ENCODE results near the gene NHEJ1.
A peak's percentile ranks its signal among the peaks of the same experiment; 100 is the strongest.

Gene NHEJ1

GRCh38 chr2:219179601-219180465 lies 19.2 kb upstream of the NHEJ1 start:
- Histone ChIP-seq H3K4me1 (ENCODE audit: control insufficient read depth, insufficient read depth, low read length) (peaks cover 22% of the 10 kb centered on the region), H3K9ac (ENCODE audit: low read depth, low read length) (peak overlapping the region; percentile 88), H3K36me3 (ENCODE audit: insufficient read depth, low read length) (peaks cover 48% of the 10 kb centered on the region), H3K4me2 (ENCODE audit: low read length) (peak overlapping the region; percentile 87), H3K27me3 (ENCODE audit: control insufficient read depth, insufficient read depth, low read length) (no peaks in the 10 kb centered on the region), H3K9me3 (replicated peaks; ENCODE audit: low read length) (no peaks in the 10 kb centered on the region), H3K4me3 (ENCODE audit: low read length) (peak overlapping the region; percentile 81)

- H3K4me3 ChIP-seq (ENCODE audit: low read length) = peak overlapping the region; percentile 81
- peak overlapping the region; percentile 88 for H3K9ac ChIP-seq (ENCODE audit: low read depth, low read length)
- peaks cover 22% of the 10 kb centered on the region for H3K4me1 ChIP-seq (ENCODE audit: control insufficient read depth, insufficient read depth, low read length)
- no peaks in the 10 kb centered on the region for H3K27me3 ChIP-seq (ENCODE audit: control insufficient read depth, insufficient read depth, low read length)
- peak overlapping the region; percentile 87 for H3K4me2 ChIP-seq (ENCODE audit: low read length)
- H3K9me3 ChIP-seq (replicated peaks; ENCODE audit: low read length) = no peaks in the 10 kb centered on the region
- peaks cover 51% of the 10 kb centered on the region for H3K36me3 ChIP-seq (ENCODE audit: insufficient read depth, low read length)
Measured at GRCh38 chr2:219178377-219179175, 18.0 kb upstream of the NHEJ1 start.

- H3K9me3 ChIP-seq (replicated peaks; ENCODE audit: low read length) = no peaks in the 10 kb centered on the region
- H3K4me1 ChIP-seq (ENCODE audit: control insufficient read depth, insufficient read depth, low read length) = peaks cover 22% of the 10 kb centered on the region
- H3K9ac ChIP-seq (ENCODE audit: low read depth, low read length) = peak within 1 kb of the TSS; percentile 88
- no peaks in the 10 kb centered on the region for H3K27me3 ChIP-seq (ENCODE audit: control insufficient read depth, insufficient read depth, low read length)
- peaks cover 49% of the 10 kb centered on the region for H3K36me3 ChIP-seq (ENCODE audit: insufficient read depth, low read length)
- peak within 1 kb of the TSS; percentile 81 for H3K4me3 ChIP-seq (ENCODE audit: low read length)
- peak within 1 kb of the TSS; percentile 89 for H3K4me2 ChIP-seq (ENCODE audit: low read length)
Measured at GRCh38 chr2:219177552-219178376, 17.1 kb upstream of the NHEJ1 start, which contains the start of gene RETREG2. RETREG2 (plus strand) TSS chr2:219178275; CDS start chr2:219178353, 78 bp downstream.

GRCh38 chr2:219176818-219177551 lies 16.4 kb upstream of the NHEJ1 start, which contains the start of gene CNPPD1:
CNPPD1 (minus strand) TSS chr2:219176925; CDS start chr2:219176828, 97 bp downstream.
- H3K27me3 ChIP-seq (ENCODE audit: control insufficient read depth, insufficient read depth, low read length) = no peaks in the 10 kb centered on the region
- peak within 1 kb of the TSS; percentile 89 for H3K4me2 ChIP-seq (ENCODE audit: low read length)
- no peaks in the 10 kb centered on the region for H3K9me3 ChIP-seq (replicated peaks; ENCODE audit: low read length)
- peaks cover 22% of the 10 kb centered on the region for H3K4me1 ChIP-seq (ENCODE audit: control insufficient read depth, insufficient read depth, low read length)
- peaks cover 46% of the 10 kb centered on the region for H3K36me3 ChIP-seq (ENCODE audit: insufficient read depth, low read length)
- H3K4me3 ChIP-seq (ENCODE audit: low read length) = peak within 1 kb of the TSS; percentile 81
- H3K9ac ChIP-seq (ENCODE audit: low read depth, low read length) = peak within 1 kb of the TSS; percentile 88

- Histone ChIP-seq H3K4me1 (ENCODE audit: control insufficient read depth, insufficient read depth, low read length) (peaks cover 27% of the 10 kb centered on the region), H3K36me3 (ENCODE audit: insufficient read depth, low read length) (peaks cover 38% of the 10 kb centered on the region), H3K9me3 (replicated peaks; ENCODE audit: low read length) (no peaks in the 10 kb centered on the region), H3K4me3 (ENCODE audit: low read length) (peak overlapping the region; percentile 81), H3K9ac (ENCODE audit: low read depth, low read length) (peak overlapping the region; percentile 88), H3K27me3 (ENCODE audit: control insufficient read depth, insufficient read depth, low read length) (no peaks in the 10 kb centered on the region), H3K4me2 (ENCODE audit: low read length) (peak overlapping the region; percentile 89)
Measured at GRCh38 chr2:219175928-219176817, 15.6 kb upstream of the NHEJ1 start.

- peaks cover 31% of the 10 kb centered on the region for H3K36me3 ChIP-seq (ENCODE audit: insufficient read depth, low read length)
- H3K27me3 ChIP-seq (ENCODE audit: control insufficient read depth, insufficient read depth, low read length) = no peaks in the 10 kb centered on the region
- peak overlapping the region; percentile 89 for H3K4me2 ChIP-seq (ENCODE audit: low read length)
- H3K4me1 ChIP-seq (ENCODE audit: control insufficient read depth, insufficient read depth, low read length) = peaks cover 27% of the 10 kb centered on the region
- peak overlapping the region; percentile 88 for H3K9ac ChIP-seq (ENCODE audit: low read depth, low read length)
- peak overlapping the region; percentile 81 for H3K4me3 ChIP-seq (ENCODE audit: low read length)
- no peaks in the 10 kb centered on the region for H3K9me3 ChIP-seq (replicated peaks; ENCODE audit: low read length)
Measured at GRCh38 chr2:219175486-219175885, 14.9 kb upstream of the NHEJ1 start.

GRCh38 chr2:219174801-219175200 lies 14.2 kb upstream of the NHEJ1 start:
- Histone ChIP-seq H3K9ac (ENCODE audit: low read depth, low read length) (no peak overlapping the region), H3K4me1 (ENCODE audit: control insufficient read depth, insufficient read depth, low read length) (peaks cover 27% of the 10 kb centered on the region), H3K4me2 (ENCODE audit: low read length) (no peak overlapping the region), H3K4me3 (ENCODE audit: low read length) (no peak overlapping the region), H3K9me3 (replicated peaks; ENCODE audit: low read length) (no peaks in the 10 kb centered on the region), H3K36me3 (ENCODE audit: insufficient read depth, low read length) (peaks cover 27% of the 10 kb centered on the region), H3K27me3 (ENCODE audit: control insufficient read depth, insufficient read depth, low read length) (no peaks in the 10 kb centered on the region)

GRCh38 chr2:219174146-219174545 lies 13.5 kb upstream of the NHEJ1 start:
- H3K9me3 ChIP-seq (replicated peaks; ENCODE audit: low read length) = no peaks in the 10 kb centered on the region
- no peak overlapping the region for H3K4me2 ChIP-seq (ENCODE audit: low read length)
- peaks cover 27% of the 10 kb centered on the region for H3K36me3 ChIP-seq (ENCODE audit: insufficient read depth, low read length)
- H3K27me3 ChIP-seq (ENCODE audit: control insufficient read depth, insufficient read depth, low read length) = no peaks in the 10 kb centered on the region
- peaks cover 21% of the 10 kb centered on the region for H3K4me1 ChIP-seq (ENCODE audit: control insufficient read depth, insufficient read depth, low read length)
- H3K4me3 ChIP-seq (ENCODE audit: low read length) = no peak overlapping the region
- no peak overlapping the region for H3K9ac ChIP-seq (ENCODE audit: low read depth, low read length)

GRCh38 chr2:219173176-219173575 lies 12.6 kb upstream of the NHEJ1 start:
- Histone ChIP-seq H3K4me2 (ENCODE audit: low read length) (no peak overlapping the region), H3K27me3 (ENCODE audit: control insufficient read depth, insufficient read depth, low read length) (no peaks in the 10 kb centered on the region), H3K36me3 (ENCODE audit: insufficient read depth, low read length) (peaks cover 27% of the 10 kb centered on the region), H3K4me1 (ENCODE audit: control insufficient read depth, insufficient read depth, low read length) (peaks cover 19% of the 10 kb centered on the region), H3K9me3 (replicated peaks; ENCODE audit: low read length) (no peaks in the 10 kb centered on the region), H3K4me3 (ENCODE audit: low read length) (no peak overlapping the region), H3K9ac (ENCODE audit: low read depth, low read length) (no peak overlapping the region)

Measured in skeletal muscle satellite cell (primary cell).